Right forelimb (tissue), 1 donor: Measurements from ENCODE around the gene UBAC1.

Experiments used
- DNase-seq: peaks from one replicate; pipeline ENCODE4 v3.0.0-alpha.2; 2018

Gene UBAC1, protein sequence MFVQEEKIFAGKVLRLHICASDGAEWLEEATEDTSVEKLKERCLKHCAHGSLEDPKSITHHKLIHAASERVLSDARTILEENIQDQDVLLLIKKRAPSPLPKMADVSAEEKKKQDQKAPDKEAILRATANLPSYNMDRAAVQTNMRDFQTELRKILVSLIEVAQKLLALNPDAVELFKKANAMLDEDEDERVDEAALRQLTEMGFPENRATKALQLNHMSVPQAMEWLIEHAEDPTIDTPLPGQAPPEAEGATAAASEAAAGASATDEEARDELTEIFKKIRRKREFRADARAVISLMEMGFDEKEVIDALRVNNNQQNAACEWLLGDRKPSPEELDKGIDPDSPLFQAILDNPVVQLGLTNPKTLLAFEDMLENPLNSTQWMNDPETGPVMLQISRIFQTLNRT

DNA sequence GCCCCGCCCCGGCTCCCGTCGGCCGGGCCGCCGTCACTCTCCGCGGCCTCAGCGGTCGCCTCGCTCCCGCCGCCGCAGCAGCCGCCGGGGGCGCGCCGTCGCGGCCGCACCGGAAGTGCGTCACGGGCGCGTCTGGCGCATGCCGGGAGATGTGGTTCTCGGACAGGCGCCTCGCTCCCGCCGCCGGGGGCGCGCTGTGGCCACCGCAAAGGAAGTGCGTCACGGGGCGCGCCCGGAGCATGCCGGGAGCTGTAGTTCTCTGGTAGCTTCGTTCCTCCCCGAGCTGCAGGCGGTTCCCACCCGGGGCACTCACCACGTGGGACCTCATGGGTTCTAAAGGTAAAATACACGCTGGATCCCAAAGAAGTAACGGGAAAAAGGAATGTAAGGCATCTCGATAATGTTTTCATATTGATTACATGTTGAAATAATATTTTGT is at the start of gene UBAC1:
UBAC1 (minus strand) TSS at position 97 of the 439 bp plus-strand sequence. CDS start 211 bp downstream, outside the sequence.
- DNase-seq = peak; percentile 97

DNA sequence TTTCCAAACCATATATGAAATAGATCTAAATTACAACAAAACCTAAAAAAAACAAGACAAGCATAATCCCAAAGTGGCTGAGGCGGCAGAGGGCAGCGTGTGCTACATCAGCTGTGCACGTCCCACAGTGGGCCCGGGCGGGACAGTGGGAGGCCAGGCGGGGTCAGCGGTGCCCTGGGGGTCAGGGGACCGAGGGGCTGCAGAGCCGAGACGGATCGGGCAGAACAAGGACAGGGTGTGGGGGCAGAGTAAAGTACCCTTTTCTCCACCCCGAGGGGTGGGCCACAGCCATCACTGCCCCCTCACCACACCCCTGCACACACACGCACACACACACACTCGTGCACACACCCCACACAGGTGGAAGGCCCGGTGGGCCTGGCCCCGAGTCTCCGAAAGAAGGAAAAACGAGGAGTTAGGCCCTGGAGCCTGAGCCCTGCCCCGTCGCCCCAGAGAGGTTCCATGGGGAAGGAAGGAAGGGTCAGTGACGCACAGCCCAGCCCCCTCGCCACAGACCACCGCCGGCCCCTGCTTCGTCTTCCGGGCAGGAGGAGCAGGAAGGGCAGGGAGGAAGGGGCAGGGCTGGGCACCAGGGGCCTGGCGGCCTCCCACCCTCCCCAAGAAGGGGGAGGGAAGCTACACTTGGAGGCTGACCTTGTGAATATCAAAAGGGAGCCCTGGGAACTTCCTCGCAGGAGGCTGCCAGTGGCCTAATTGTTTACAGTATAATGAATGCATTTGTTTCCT is 49.6 kb upstream of the UBAC1 start:
- no peak for DNase-seq

DNA sequence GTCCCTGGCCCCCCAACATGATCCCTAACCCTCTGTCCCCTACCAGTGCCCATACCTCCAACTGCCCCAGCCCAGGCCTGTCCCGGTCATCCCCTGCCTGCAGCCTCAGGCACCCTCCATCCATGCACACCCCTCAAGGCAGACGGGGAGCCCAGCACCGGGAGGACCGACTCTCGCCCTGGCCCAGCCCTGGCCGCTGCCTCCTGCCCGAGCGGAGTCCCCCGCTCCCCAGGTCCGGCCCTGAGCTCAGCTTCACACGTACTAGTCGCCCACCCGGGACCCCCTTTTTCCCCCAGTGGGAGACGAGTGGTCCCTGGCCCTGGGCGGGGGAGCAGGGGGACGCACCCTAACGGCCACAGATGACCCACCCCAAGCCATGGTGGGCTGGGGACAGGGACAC is 49.0 kb upstream of the UBAC1 start:
- DNase-seq = no peak

DNA sequence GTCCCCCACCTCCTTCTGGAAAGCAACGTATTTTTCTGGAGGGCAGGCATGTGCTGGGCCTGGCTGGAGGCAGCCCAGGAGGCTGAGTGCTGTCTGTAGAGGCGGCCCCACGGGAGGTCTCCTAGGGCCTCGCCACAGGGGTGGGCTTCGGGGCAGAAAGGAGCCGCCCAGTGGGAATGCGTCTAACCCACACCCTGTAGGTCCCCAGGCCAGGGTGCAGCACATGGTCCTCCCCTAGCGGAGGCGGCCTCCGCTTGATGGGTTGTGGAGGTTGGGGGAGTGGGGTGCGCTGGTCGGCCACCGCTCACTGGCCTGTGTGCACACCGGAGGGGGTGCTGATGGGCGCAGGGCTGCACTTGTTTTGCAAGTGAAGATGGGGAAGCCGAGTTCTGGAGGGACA is 48.3 kb upstream of the UBAC1 start:
- DNase-seq = no peak

DNA sequence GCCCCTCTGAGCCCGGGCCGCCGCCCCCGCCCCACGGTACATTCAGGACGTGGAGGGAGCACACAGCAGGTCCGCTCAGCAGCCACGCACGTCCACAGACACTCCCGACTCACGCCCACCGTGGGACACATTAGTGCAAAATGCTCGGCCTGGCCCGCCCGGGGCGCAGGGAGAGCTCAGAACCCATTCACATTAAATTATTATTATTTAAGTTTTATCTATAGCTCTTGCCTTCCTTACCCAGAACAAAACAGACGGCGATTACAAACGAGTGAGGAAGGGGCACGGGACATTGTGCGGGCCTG is 47.5 kb upstream of the UBAC1 start:
- DNase-seq = no peak

DNA sequence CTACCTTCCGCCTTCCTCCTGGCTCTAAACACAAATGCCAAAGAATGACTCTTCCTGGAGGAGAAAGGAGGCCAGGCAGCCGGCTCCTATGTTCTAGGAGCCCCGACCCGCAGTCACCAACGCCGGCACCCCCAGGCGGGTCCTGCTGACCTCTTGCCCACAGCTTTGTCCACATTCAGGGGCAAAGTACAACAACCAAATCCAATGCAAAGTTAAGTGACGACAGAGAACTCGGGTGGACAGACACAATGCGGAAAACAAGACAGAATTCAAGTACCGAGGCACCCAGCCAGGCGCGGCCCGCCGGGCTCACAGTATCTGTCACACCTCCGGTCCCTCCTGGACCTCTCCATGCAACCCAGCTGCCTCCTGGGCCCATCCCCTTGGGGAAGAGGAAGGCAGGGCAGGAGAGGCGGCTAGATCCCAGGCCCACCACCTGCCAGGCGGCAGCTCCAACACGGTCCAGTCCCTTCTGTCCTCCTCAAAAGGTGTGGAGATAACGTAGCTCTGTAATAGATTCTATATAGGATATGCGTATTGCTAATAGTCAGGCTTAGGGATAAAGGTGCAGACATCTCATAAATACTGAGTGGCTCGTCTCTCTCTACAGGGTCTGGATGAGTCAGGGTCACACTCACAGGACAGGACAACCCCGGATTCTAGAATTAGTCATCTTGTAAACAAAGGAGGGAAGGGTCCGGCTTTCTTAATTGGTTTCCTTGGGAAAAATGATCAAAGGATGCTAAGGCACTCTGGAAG is 46.9 kb upstream of the UBAC1 start:
- no peak for DNase-seq

DNA sequence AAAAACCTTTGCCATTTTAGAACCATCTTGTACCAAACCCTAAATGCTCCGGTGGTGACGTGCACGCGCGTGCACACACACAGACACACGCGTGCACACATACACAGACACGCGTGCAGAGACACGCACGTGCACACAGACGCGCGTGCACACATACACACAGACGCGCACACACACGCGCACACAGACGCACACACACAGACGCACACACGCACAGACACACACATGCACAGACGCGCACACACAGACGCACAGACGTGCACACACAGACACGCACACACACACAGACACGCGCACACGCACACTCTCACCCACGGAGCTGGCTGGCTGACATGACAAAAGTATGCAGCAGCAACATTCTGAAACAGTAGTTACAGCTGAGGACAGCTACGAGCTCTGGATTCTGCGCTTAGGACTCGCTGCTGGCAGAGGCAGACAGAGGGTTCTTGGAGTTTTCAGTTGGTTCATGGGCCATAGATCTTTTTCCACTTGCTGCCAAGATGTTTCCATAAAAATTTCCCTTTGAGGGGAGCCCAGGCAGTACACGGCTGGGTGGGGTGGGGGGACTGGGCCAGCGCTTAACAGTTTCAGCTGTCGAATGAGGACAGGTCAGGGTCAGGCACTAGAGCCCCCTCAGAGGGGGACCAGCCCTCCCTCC is 46.2 kb upstream of the UBAC1 start:
- DNase-seq = no peak

DNA sequence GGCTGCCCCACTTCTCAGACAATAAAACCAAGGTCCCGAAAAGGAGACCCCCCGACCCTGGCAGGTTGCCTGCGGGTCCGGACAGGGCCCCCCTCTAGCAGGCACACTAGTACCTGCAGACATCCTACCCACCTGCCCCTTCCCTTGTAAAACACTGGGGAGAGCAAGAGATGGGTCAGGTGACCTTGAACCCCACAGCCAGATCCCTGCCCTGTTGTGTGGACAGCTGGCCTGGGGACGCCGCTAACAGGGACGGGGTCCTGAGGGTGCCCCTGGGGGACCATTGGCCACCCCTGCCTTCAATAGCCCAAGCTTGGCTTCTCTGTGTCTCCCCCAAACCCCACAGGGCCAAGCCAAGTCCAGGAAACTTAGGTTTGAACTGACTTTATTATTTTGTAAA is 45.0 kb upstream of the UBAC1 start:
- no peak for DNase-seq

DNA sequence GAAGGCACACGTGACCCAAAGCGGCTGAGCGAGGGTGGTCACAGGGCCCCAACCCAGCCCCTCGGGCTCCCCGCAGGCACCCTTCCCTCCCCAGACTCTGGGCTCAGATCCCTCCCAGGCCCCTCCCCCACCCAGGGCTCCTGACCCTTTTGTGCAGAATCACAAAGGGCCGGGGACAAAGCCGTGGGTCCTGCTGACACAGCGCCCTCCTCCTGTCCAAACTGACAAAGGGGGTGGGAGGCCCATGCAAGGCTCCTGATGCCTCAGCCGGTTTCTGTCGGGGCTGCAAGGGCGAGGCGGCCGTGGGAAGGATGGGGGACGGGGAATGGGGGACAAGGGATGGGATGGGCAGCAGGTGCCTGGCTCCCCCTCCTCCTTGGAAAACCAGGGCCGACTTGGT is 43.5 kb upstream of the UBAC1 start:
- DNase-seq = no peak

DNA sequence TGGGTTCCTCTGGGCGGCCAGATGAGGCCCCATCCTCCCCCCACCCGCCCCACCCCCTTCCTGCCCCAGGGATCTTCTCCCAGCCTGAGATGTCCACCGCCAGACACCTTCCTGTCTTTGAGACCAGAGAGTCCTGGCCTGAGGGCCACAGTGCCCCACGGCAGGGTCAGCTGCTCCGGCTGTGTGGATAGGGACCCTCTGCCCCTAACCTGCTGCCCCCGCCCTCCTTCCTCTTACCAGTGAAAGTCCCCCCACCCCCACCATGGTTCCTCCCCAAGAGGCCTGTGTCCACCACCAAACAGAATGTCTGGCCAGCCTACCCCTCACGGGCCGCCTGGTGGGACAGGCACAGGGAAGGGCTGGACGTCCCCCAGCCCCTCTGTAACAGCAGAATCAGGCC is 43.0 kb upstream of the UBAC1 start:
- DNase-seq = no peak

DNA sequence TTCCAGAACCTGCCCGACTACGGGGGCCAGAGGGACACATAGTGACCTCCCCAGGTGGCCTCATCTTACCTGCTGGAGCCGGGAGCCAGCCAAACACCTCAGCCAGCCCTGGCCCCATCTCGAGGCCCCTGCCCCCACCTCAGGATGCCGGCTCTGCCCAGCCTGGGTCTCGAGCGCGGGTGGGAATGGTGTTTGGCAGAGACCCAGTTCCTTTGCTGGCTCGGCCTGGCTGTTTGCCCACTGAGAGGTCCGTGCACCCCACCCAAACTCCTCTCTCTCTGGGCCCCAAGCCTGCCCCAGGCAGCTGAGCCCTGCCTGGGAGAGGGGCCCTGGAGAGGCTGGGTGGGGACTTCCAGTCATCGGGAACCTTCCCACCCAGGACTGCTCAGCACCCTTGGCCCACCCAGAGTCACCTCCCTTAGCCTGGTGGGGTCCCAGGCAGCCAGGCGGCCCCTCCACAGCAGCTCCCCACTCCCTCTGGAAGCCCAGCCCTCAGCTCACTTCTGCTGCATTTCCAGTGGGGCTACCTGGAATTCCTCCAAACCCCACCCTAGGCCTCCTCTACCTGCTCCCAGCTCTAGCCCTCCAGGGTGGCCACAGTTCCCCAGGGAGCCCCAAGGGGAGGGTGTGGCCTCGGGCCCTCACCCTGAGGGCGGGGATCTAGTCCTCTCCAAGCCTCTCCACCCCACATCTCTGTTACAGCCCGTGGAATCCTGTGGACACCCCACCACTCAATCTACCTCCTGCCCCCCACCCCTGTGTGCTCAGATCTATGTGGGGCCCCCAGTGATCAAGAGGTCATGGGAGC is 42.4 kb upstream of the UBAC1 start:
- no peak for DNase-seq

DNA sequence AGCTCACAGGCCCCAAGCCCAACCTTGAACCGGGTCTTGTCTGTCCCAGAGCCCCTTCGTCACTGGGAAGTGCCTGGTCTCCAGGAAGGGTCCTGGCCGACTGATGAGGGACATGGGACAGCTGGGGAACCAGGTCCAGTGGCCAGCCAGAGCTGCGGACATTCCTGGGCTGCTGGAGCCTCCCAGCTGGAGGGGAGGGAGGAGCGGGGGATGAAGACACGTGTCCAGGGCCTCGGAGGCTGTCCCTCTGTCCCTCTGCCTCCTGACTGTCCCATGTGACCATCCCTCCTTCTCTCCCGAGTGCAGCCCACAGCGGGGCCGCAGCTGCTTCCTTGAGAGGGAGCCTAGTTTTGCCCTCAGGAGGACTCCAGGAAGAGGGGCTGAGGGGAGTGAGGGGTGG is 41.7 kb upstream of the UBAC1 start:
- no peak for DNase-seq

DNA sequence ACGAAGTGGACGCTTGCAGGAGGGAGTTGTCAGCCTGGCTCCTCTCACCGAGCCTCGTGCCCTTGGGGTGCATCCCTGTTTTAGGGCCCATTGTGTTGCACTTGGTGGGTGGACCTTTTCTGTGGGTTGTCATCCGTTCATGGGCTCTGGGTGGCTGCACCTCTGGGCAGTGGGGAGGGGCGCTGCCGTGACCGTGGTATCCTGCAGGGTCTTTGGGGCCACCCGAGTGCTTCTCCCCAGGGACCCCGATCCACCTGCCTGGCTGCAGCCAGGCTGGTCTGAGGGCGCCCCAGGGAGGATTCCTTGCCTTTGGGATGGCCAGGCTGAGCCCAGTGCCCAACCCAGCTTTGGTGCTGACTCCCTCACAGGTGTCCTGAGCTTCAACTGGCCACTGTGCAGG is 41.0 kb upstream of the UBAC1 start:
- DNase-seq = no peak

DNA sequence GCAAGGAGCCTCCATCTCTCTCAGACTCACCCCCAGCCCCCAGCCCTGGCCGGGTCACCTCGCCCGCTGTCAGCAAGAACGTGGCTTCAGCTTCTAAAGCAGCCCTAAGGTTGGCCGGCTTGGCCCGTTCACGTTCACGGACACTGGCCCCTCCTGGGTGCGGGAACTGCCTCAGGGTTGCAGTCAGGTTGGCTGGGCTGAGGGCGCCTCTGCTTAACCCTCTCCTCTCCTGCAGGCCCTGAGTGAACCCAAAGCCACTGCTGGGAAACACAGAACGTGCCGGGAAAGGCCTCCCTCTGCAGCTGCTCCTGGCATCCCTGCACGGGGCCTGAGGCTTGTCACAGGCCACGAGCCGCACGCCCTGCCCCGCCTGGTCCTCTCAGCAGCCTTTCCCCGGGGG is 40.1 kb upstream of the UBAC1 start:
- DNase-seq = no peak

DNA sequence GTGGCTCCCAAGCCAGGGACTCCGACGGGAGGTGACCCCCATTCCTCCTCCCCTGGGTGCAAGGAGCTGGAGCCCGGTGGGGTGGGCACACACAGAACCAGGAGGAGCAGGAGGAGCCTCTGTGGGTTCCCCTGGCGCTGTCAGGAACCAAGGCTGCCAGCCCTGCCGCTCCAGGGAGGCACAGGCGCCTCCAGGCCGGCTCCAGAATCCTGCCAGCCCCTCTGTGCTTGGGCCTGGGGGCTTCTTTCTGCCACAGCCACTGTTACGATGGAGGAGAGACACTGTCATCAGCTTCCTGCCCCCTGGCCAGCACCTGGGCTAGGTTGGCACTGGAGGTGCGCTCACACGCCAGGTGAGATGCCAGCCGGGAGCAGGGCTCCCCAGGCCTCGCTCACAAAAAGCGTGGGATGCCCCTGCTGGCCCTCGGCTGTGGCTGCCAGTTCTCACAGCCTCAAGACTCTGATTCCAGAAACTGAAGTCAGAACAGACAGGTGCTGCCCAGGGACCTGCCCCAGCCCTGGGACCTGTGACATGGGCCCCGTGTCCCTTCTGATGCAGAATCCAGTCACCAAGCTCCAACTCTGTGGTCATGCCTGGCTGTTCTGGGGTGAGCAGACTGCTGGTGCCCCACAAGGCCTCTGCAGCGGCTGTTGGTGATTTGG is 37.4 kb upstream of the UBAC1 start:
- no peak for DNase-seq

DNA sequence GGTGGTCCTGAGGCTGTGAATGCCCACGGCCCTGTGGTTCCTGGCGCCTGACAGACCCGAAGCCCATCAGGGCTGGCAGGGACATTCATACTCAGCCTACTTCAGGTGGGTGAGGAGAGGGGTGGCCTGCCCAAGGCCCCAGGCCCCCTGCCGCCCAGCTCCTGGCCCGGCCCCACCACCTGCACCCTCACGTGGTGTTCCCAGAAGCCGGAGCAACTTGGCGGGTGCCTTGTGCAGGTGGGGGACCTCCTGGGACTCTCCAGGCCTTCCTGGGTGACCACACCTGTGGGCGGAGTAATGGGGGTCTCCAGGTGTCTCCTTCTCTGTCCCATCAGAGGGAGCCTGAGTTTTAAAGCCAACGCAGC is 36.8 kb upstream of the UBAC1 start:
- DNase-seq = no peak

DNA sequence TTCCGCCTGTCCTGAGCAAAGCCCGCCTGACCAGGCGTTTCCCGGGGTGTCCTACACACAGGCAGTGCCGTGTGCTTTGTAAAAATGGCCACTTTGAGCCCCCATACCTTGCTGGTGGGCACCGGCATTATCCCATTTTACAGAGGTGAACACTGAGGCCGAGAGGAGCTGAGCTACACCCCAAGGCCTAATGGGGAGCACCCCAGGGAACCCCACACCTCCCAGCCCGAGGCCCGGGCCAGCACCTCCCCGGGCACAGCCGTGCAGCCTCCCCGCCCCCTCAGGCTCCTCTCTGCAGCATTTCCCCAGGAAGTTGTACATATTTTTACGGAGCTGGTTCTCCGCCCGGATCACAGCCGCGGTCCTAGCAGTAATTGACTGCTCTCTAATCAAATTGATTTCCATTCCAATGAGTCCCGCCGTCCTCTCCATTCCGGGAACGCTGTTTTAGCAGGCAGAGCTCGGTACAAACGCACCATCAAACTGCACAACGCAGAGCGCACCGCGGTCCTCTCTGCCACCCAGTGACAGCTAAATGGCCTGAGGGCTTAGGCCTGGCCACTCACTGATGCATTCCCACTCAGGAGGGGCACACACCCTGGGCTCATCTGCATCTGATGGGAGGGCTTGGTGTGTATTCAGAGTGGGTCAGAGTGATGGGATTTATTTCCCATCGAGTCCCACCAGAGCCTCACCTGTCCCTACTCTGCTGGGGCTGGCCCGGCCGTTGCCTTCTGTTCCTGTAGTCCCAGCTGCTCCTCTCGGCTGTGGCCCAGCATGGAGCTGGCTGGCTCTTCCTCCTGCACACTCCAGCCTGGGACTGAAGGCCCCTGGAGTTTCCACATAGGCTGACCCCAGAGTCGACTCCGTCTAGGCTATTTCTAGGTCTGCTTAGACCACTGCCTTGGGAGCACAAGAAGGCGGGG is 36.2 kb upstream of the UBAC1 start:
- DNase-seq = no peak

DNA sequence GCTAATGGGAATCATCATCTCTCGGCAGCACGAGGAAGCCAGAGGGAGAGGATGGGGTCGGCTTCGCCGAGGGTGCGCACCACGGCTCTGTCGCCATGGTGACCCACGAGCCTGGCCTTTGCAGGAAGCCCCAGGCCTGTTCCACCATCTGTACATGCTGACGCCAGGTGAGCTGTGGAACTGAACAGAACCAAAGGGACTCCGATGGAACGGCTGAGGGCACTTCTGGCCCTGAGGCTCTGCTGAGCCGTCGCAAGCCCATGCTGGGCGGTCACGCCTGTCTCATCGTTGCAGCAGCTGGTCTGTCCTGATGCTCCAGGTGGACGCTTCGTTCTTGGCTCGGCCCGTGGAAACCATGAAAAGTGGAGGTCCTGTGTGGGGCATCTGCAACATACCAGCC is 34.6 kb upstream of the UBAC1 start:
- DNase-seq = no peak

DNA sequence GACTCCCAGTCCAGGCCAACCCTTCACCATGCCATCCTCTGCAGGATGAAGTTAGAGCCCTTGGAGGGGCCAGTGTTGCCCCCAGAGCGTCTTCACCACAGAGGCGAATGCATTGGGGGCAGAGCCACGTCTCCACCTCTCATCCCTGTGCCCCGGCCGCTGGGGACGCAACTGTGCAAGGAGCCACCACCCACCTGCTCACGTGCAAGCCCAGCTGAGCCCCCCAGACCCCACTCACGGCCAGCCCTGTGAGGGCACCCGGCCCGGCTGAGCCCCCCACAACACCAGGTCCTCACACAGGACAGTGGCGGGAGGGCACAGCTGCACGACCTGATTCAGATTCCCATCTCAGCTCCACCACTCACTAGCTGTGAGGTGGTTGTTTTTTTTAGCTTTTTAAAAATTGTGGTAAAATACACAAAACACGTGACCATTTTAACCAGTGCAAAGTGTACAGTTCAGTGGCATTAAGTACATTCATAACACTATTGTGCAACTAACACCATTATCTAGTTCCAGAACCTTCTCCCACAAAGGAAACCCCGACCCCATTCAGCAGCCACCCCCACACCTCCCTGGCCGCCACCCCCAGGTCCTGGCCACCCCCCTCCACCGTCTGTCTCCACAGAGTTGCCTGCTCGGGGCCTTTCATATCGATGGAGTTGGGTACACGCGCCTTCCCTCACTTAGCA is 33.5 kb upstream of the UBAC1 start:
- no peak for DNase-seq
